Upper lobe of right lung (tissue), 1 donor: ENCODE data around the gene MEIOC. TPM values are rescaled to one million over a fixed set of nuclear protein-coding genes. Genes with fewer than 3 reads are reported as not detected.
"Not testable (repeated sequence)": the region's sequence is repeated elsewhere in the genome, so short reads cannot be mapped to it uniquely, and the experiment has no call there.

ENCODE experiments used
- ATAC-seq: fragments of 200-7000 bp; cut with Tn5 transposase; one replicate; pipeline ENCODE4 v1.9.1; 2020; ENCODE audit warnings: mild to moderate bottlenecking, moderate library complexity
- DNase-seq: peaks from one replicate; pipeline ENCODE4 v3.0.0-alpha.2; 2020
- H3K27ac ChIP-seq: fragments of 200-600 bp; one replicate; pipeline ENCODE4 v1.8.0; 2022
- H3K27me3 ChIP-seq: fragments of 200-600 bp; one replicate; pipeline ENCODE4 v1.8.0; 2022; ENCODE audit warnings: mild to moderate bottlenecking
- H3K36me3 ChIP-seq: fragments of 200-600 bp; one replicate; pipeline ENCODE4 v1.8.0; 2022
- H3K4me1 ChIP-seq: fragments of 200-600 bp; one replicate; pipeline ENCODE4 v1.8.0; 2022
- H3K4me3 ChIP-seq: fragments of 200-600 bp; one replicate; pipeline ENCODE4 v1.8.0; 2022; ENCODE audit warnings: mild to moderate bottlenecking
- H3K9me3 ChIP-seq: fragments of 200-600 bp; one replicate; pipeline ENCODE4 v1.8.0; 2022
- intact Hi-C: fragments of 100-400 bp; cut with DNase I; formaldehyde crosslinking; loops from one replicate; pipeline ENCODE4 v1.11.0; 2022
- total RNA-seq: library from RNA; stranded (reverse); fragmentation: NEBNext Ultra II Directional; extraction: Animal tissue kit (Norgen Biotek cat#: 25700); gene quantifications from one replicate; pipeline ENCODE4 v1.2.1, GENCODE V29; 2021
- TF ChIP-seq, protein P1 (sequence below): fragments of 200-600 bp; IDR thresholded peaks from one replicate; pipeline ENCODE4 v1.8.0; 2022; ENCODE audit warnings: antibody characterized with exemption
- donor health status: DM: no; HTN: yes; CAD: no; lungs with severe emphysema.

The MEIOC gene
- total RNA-seq, 1 donor from 2014 or later, result not detected

DNA sequence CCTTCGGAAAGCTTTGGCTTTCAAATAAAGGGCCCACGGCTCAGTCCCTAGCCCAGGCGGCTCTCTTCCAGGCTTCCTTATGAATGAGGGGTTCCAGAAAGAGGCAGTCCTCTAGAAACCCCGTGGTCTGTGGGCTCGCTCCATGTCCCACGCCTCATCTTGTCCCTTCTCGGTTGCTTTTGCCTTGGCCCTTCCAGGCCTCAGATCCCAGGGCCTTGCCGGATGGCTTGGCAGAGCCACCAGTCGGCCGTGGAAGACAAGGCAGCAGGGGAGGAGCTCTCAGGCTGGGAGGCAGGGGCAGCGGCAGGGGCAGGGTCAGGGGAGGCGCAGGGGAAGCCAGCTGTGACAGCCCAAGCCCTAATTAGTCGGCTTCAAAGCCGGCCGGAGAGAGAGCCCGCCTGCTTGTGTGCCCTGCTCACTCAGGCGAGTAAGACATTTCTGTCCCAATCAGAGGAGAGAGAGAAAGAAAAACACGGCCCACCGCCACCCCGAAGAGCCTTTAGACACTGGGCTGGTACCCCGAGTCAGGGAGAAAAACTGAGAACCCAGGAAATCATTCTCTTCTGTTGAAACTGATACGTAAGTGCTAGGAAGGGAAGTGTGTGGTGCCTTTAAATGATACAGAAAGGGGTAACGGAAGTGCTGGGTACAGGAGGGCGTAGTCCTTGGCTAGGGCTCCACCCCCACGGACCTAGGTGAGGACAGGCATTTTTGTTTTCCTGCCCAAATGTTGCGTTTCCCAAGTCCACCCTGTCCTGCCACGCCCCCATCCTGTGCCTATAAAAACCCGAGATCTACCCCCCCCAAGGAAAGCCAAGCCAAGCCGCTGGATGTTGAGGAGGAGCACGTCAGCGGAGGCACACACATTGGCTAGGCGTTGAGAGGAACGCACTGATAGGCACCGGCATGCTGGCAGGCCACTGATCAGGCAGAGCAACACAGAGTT lies 27.8 kb upstream of the MEIOC start:
- no peak for DNase-seq

GRCh38 chr17:44629314-44629713 lies 27.0 kb upstream of the MEIOC start:
- no peaks in the 10 kb centered on the region for H3K27me3 ChIP-seq
- intact Hi-C loops, result loop anchor here (10.0 kb wide), 1 partner anchor 85 kb away; no protein-coding TSS in a partner anchor
- H3K27ac ChIP-seq, result no peak overlapping the region
- TF ChIP-seq, protein P1, sequence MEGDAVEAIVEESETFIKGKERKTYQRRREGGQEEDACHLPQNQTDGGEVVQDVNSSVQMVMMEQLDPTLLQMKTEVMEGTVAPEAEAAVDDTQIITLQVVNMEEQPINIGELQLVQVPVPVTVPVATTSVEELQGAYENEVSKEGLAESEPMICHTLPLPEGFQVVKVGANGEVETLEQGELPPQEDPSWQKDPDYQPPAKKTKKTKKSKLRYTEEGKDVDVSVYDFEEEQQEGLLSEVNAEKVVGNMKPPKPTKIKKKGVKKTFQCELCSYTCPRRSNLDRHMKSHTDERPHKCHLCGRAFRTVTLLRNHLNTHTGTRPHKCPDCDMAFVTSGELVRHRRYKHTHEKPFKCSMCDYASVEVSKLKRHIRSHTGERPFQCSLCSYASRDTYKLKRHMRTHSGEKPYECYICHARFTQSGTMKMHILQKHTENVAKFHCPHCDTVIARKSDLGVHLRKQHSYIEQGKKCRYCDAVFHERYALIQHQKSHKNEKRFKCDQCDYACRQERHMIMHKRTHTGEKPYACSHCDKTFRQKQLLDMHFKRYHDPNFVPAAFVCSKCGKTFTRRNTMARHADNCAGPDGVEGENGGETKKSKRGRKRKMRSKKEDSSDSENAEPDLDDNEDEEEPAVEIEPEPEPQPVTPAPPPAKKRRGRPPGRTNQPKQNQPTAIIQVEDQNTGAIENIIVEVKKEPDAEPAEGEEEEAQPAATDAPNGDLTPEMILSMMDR, result no peak
- ATAC-seq, result no peak
- H3K4me3 ChIP-seq, result no peak overlapping the region
- no peaks in the 10 kb centered on the region for H3K9me3 ChIP-seq
- no peaks in the 10 kb centered on the region for H3K4me1 ChIP-seq
- no peaks in the 10 kb centered on the region for H3K36me3 ChIP-seq
- no peak for DNase-seq

More for the DNA sequence above, 27.8 kb upstream of the MEIOC start:
- H3K27me3 ChIP-seq, result no peaks in the 10 kb centered on the region
- H3K36me3 ChIP-seq, result no peaks in the 10 kb centered on the region
- intact Hi-C loops, result loop anchor here (10.0 kb wide), 1 partner anchor 84 kb away; no protein-coding TSS in a partner anchor
- peak overlapping the region; percentile 30 for H3K4me3 ChIP-seq
- TF ChIP-seq, protein P1, result no peak
- H3K9me3 ChIP-seq, result no peaks in the 10 kb centered on the region
- no peak overlapping the region for H3K27ac ChIP-seq
- H3K4me1 ChIP-seq, result no peaks in the 10 kb centered on the region
- peak; percentile 80 for ATAC-seq

DNA sequence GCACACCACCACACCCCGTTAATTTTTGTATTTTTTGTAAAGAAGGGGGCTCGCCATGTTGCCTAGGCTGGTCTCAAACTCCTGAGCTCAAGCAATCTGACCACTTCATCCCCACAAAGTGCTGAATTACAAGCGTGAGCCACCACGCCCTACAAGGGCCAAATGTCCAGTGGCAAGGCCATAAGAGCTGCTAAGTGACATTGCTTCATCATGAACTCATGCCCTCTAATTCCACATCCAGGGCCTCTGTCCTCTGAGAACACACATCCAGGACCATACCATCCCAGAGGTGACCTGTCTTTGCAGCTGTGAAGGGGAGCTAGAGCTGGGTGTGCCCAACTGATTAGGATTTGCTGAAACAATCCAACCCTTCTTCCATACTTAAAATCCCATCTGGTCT lies 25.6 kb upstream of the MEIOC start:
- no peak for ATAC-seq
- Histone ChIP-seq H3K27me3 (no peaks in the 10 kb centered on the region), H3K4me1 (no peaks in the 10 kb centered on the region), H3K27ac (no peak overlapping the region), H3K36me3 (no peaks in the 10 kb centered on the region), H3K4me3 (no peak overlapping the region), H3K9me3 (no peaks in the 10 kb centered on the region)
- DNase-seq, result no peak
- intact Hi-C loops, result no loop called here
- TF ChIP-seq, protein P1, result no peak

- DNase-seq, result no peak
- Histone ChIP-seq H3K36me3 (no peaks in the 10 kb centered on the region), H3K4me1 (no peaks in the 10 kb centered on the region), H3K27ac (no peak overlapping the region), H3K9me3 (no peaks in the 10 kb centered on the region), H3K27me3 (no peaks in the 10 kb centered on the region), H3K4me3 (no peak overlapping the region)
- TF ChIP-seq, protein P1, result no peak
- intact Hi-C loops, result no loop called here
- no peak for ATAC-seq
These were observed 22.3 kb upstream of the MEIOC start for GRCh38 chr17:44633998-44634397.

DNA sequence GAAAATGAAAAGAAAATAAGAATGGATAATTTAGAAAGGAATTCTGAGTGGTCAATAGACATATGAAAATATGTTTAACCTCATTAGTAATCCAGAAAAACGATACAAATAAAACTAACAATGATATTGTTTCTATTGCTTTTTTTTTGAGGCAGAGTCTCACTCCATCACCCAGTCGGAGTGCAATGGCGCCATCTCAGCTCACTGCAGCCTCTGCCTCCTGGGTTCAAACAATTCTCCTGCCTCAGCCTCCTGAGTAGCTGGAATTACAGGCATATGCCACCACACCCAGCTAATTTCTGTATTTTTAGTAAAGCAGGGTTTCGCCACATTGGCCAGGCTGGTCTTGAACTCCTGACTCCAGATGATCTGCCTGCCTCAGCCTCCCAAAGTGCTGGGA lies 21.9 kb upstream of the MEIOC start:
- H3K9me3 ChIP-seq, H3K36me3 ChIP-seq, ATAC-seq, H3K27me3 ChIP-seq, H3K4me3 ChIP-seq, H3K4me1 ChIP-seq, DNase-seq, intact Hi-C loops, H3K27ac ChIP-seq: not testable (repeated sequence)

- Histone ChIP-seq H3K9me3 (no peaks in the 10 kb centered on the region), H3K4me1 (no peaks in the 10 kb centered on the region), H3K27me3 (no peaks in the 10 kb centered on the region), H3K4me3 (no peak overlapping the region), H3K27ac (no peak overlapping the region), H3K36me3 (no peaks in the 10 kb centered on the region)
- TF ChIP-seq, protein P1, result peak; percentile 51
- no peak for DNase-seq
- intact Hi-C loops, result no loop called here
- ATAC-seq, result peak; percentile 63
These were observed 19.7 kb upstream of the MEIOC start for GRCh38 chr17:44636562-44636961.
